ENCODE measurements around the gene SF1. TPM values are rescaled to one million over a fixed set of nuclear protein-coding genes. Genes with fewer than 3 reads are reported as not detected.

SF1 gene
- total and polyA plus RNA-seq, 2 donors (not counting 3 experiments of a cell fraction or from before 2014, with no cell fraction given), result 95.0 to 342 TPM

GRCh38 chr11:64826578-64827450 lies 48.5 kb upstream of the SF1 start:
- dilution Hi-C loops (cut with MboI; ENCODE audit: extremely low pct_ligation_motif_present, low sequenced_read_pairs) (no loop called here), intact Hi-C loops (cut with micrococcal nuclease) (no loop called here)
- no TSS peak for BruUV-seq (replicated peaks)
- DNase-seq (ENCODE audit: low read depth, low spot score) (no peak), FAIRE-seq (no peak)
- Histone ChIP-seq H3K9me1 (replicated peaks; ENCODE audit: control insufficient read depth, extremely low read depth, insufficient read depth, low read length) (no peaks in the 10 kb centered on the region), H3K9ac (replicated peaks; ENCODE audit: extremely low read depth, insufficient read depth, low read length) (no peak overlapping the region), H3K9me3 (replicated peaks; ENCODE audit: control insufficient read depth, insufficient read depth, low read length) (no peaks in the 10 kb centered on the region), H3K4me2 (ENCODE audit: insufficient read depth, low read length) (no peak overlapping the region), H2AFZ (ENCODE audit: low read depth, low read length) (no peak overlapping the region), H4K20me1 (replicated peaks; ENCODE audit: control insufficient read depth, extremely low read depth, insufficient read depth, low read length) (no peaks in the 10 kb centered on the region), H3K27ac (ENCODE audit: insufficient read depth, low read depth, low read length) (no peak overlapping the region), H3K4me1 (ENCODE audit: control insufficient read depth, extremely low read depth, insufficient read depth, low read length) (no peaks in the 10 kb centered on the region), H3K79me2 (ENCODE audit: control insufficient read depth, insufficient read depth, low read length) (no peaks in the 10 kb centered on the region), H3K36me3 (ENCODE audit: control insufficient read depth in 2 of 2, extremely low read depth in 1 of 2, insufficient read depth in 2 of 2, low read length in 2 of 2) (no peaks in the 10 kb centered on the region), H3K4me3 (replicated peaks in 1 of 3; ENCODE audit: insufficient read depth in 1 of 3, low read depth in 1 of 3, low read length in 3 of 3) (no peak overlapping the region), H3K27me3 (ENCODE audit: control insufficient read depth in 2 of 2, insufficient read depth in 2 of 2, low read length in 2 of 2) (peaks cover 0 to 3% of the 10 kb centered on the region in 2 experiments)
- ChIA-PET CTCF (interaction anchor here (0.8 kb wide), 1 partner anchor 11 kb away, joined by 3 read pairs; no protein-coding TSS in a partner anchor), POLR2A (no interaction called here)
- TF ChIP-seq MYC (IDR thresholded peaks at IDR 0.05; ENCODE audit: low read depth, low read length) (no peak), FOS (IDR thresholded peaks at IDR 0.05; ENCODE audit: borderline replicate concordance, insufficient read depth, low read length) (no peak)

- BruUV-seq (replicated peaks), result no TSS peak
- DNase-seq (ENCODE audit: low read depth, low spot score) (no peak), FAIRE-seq (no peak)
- H2AFZ ChIP-seq (ENCODE audit: low read depth, low read length), result no peak overlapping the region
- POLR2A ChIA-PET, result no interaction called here
- no peak overlapping the region for H3K4me2 ChIP-seq (ENCODE audit: insufficient read depth, low read length)
- H4K20me1 ChIP-seq (replicated peaks; ENCODE audit: control insufficient read depth, extremely low read depth, insufficient read depth, low read length), result no peaks in the 10 kb centered on the region
- H3K9me1 ChIP-seq (replicated peaks; ENCODE audit: control insufficient read depth, extremely low read depth, insufficient read depth, low read length), result no peaks in the 10 kb centered on the region
- H3K4me1 ChIP-seq (ENCODE audit: control insufficient read depth, extremely low read depth, insufficient read depth, low read length), result no peaks in the 10 kb centered on the region
- H3K27me3 ChIP-seq (ENCODE audit: control insufficient read depth in 2 of 2, insufficient read depth in 2 of 2, low read length in 2 of 2), result peaks cover 0 to 3% of the 10 kb centered on the region in 2 experiments
- no peak overlapping the region for H3K9ac ChIP-seq (replicated peaks; ENCODE audit: extremely low read depth, insufficient read depth, low read length)
- CTCF ChIA-PET, result no interaction called here
- dilution Hi-C loops (cut with MboI; ENCODE audit: extremely low pct_ligation_motif_present, low sequenced_read_pairs), result no loop called here
- H3K4me3 ChIP-seq (replicated peaks in 1 of 3; ENCODE audit: insufficient read depth in 1 of 3, low read depth in 1 of 3, low read length in 3 of 3), result no peak overlapping the region
- no peaks in the 10 kb centered on the region for H3K9me3 ChIP-seq (replicated peaks; ENCODE audit: control insufficient read depth, insufficient read depth, low read length)
- no peaks in the 10 kb centered on the region for H3K79me2 ChIP-seq (ENCODE audit: control insufficient read depth, insufficient read depth, low read length)
- TF ChIP-seq GATA2 (IDR thresholded peaks at IDR 0.05; ENCODE audit: insufficient read depth, insufficient read length, low read depth, low read length), result no peak
- no peaks in the 10 kb centered on the region for H3K36me3 ChIP-seq (ENCODE audit: control insufficient read depth in 2 of 2, extremely low read depth in 1 of 2, insufficient read depth in 2 of 2, low read length in 2 of 2)
- intact Hi-C loops (cut with micrococcal nuclease), result no loop called here
- H3K27ac ChIP-seq (ENCODE audit: insufficient read depth, low read depth, low read length), result no peak overlapping the region
Observed at GRCh38 chr11:64826062-64826461, 47.7 kb upstream of the SF1 start.

Data from endothelial cell of umbilical vein (primary cell).